ENCODE measurements around the gene CD63. TPM values are rescaled to one million over a fixed set of nuclear protein-coding genes. Genes with fewer than 3 reads are reported as not detected.

CD63 gene
- total and polyA plus RNA-seq, 2 of the 4 experiments (the other 2 are of a cell fraction), result 995 to 1,398 TPM

GRCh38 chr12:55728186-55728938 is 447 bp downstream of the CD63 start:
- in situ Hi-C loops (cut with MboI; ENCODE audit: low sequenced_read_pairs), result no loop called here
- BruUV-seq (replicated peaks), result no TSS peak
- TF ChIP-seq MXI1 (IDR thresholded peaks at IDR 0.05; ENCODE audit: borderline replicate concordance, low read depth, low read length) (0 out of 2 replicates have a peak, but pooled peaks have one; percentile 20), RCOR1 (IDR thresholded peaks at IDR 0.05; ENCODE audit: insufficient replicate concordance, low read length) (no peak), SMC3 (IDR thresholded peaks at IDR 0.05; ENCODE audit: low read depth, low read length) (no peak), USF2 (IDR thresholded peaks at IDR 0.05; ENCODE audit: low read depth, low read length) (no peak), RFX5 (IDR thresholded peaks at IDR 0.05; ENCODE audit: low read depth, low read length) (no peak), ELK1 (IDR thresholded peaks at IDR 0.05; ENCODE audit: borderline replicate concordance, low read depth, low read length) (no peak), NFE2L2 (IDR thresholded peaks at IDR 0.05; ENCODE audit: low read depth, low read length) (no peak), MAZ (IDR thresholded peaks at IDR 0.05; ENCODE audit: borderline replicate concordance, low read depth, low read length) (peak; percentile 55; the same call in 1 of the 2 replicates), CEBPB (IDR thresholded peaks at IDR 0.05; ENCODE audit: low read depth, low read length) (no peak), BHLHE40 (IDR thresholded peaks at IDR 0.05; ENCODE audit: low read depth, low read length) (no peak), MAFK (IDR thresholded peaks at IDR 0.05; ENCODE audit: low read depth, low read length) (no peak), RAD21 (IDR thresholded peaks at IDR 0.05; ENCODE audit: low read length) (no peak), CHD1 (IDR thresholded peaks at IDR 0.05; ENCODE audit: low read depth, low read length) (peak; percentile 82), FOS (IDR thresholded peaks at IDR 0.05; ENCODE audit: low read depth, low read length) (no peak)

More at GRCh38 chr12:55728186-55728938, 447 bp downstream of the CD63 start:
- Histone ChIP-seq H3K23ac (ENCODE audit: low read depth, low read length) (peak overlapping the region; percentile 72), H4K20me1 (ENCODE audit: insufficient read depth, low read length) (peaks cover 55% of the 10 kb centered on the region), H3K9ac (ENCODE audit: low read depth, low read length) (peak overlapping the region; percentile 94), H3K56ac (ENCODE audit: extremely low read depth, insufficient read depth, low read length) (peak overlapping the region; percentile 80), H4K5ac (ENCODE audit: low read depth, low read length) (peak overlapping the region; percentile 70), H3K27me3 (ENCODE audit: control insufficient read depth, insufficient read depth, low read length) (no peaks in the 10 kb centered on the region), H3K36me3 (ENCODE audit: control insufficient read depth, insufficient read depth, low read length) (peaks cover 37% of the 10 kb centered on the region), H3K9me1 (ENCODE audit: insufficient read depth, low read length) (no peaks in the 10 kb centered on the region), H3K4me3 (ENCODE audit: insufficient read depth, low read depth, low read length) (peak overlapping the region; percentile 90), H4K91ac (ENCODE audit: insufficient read depth, low read depth, low read length) (peak overlapping the region; percentile 77), H3K4me1 (ENCODE audit: control insufficient read depth, insufficient read depth, low read length) (peaks cover 8% of the 10 kb centered on the region), H2AK9ac (replicated peaks; ENCODE audit: low read depth, low read length, poor library complexity) (peak overlapping the region; percentile 99), H3K4me2 (ENCODE audit: low read depth, low read length) (peak overlapping the region; percentile 94), H4K8ac (ENCODE audit: low read depth in 2 of 2, low read length in 2 of 2) (peak overlapping the region; percentile 81 to 85), H3K18ac (ENCODE audit: low read depth, low read length) (peak overlapping the region; percentile 83), H2BK120ac (ENCODE audit: low read depth, low read length) (peak overlapping the region; percentile 64), H2BK20ac (ENCODE audit: low read depth, low read length) (no peak overlapping the region), H2AFZ (replicated peaks; ENCODE audit: low read length, poor library complexity) (peak overlapping the region; percentile 84), H3K14ac (replicated peaks; ENCODE audit: low read depth, low read length) (peak overlapping the region; percentile 77), H2AK5ac (ENCODE audit: low read depth, low read length) (peak overlapping the region; percentile 96), H3K27ac (ENCODE audit: insufficient read depth, low read length) (peak overlapping the region; percentile 98), H3K79me1 (ENCODE audit: low read depth in 1 of 2, low read length in 2 of 2) (peaks cover 10 to 74% of the 10 kb centered on the region in 2 experiments), H2BK15ac (ENCODE audit: low read depth, low read length) (no peak overlapping the region), H2BK5ac (ENCODE audit: low read depth, low read length, poor library complexity, severe bottlenecking) (peak overlapping the region; percentile 95), H3K4ac (ENCODE audit: low read depth, low read length) (peak overlapping the region; percentile 89), H3K9me3 (ENCODE audit: control insufficient read depth, insufficient read depth, low read length) (no peaks in the 10 kb centered on the region)
- WGBS, 2 experiments (ENCODE audit: extremely low coverage in 2 of 2, insufficient read length in 1 of 2), result 0% methylated on average over 21 of the region's 61 CpGs; no CpG with 5 or more reads in 1 of the 2 experiments
- intact Hi-C loops (cut with micrococcal nuclease) (no loop called here), dilution Hi-C loops (cut with HindIII; ENCODE audit: low sequenced_read_pairs, unreplicated experiment) (no loop called here)
- ATAC-seq (ENCODE audit: low read depth), result peak; percentile 15
- peak; percentile 53 for DNase-seq
- ChIA-PET POLR2A (ENCODE audit: unreplicated experiment) (no interaction called here), CTCF (interaction anchor here (0.6 to 2.0 kb wide), 2 partner anchors 10 to 73 kb away, joined by 3 to 16 read pairs; no protein-coding TSS in a partner anchor)
